Fibroblast of peridontal ligament (primary cell): Measurements from ENCODE around the gene OLIG1.

Experiments used
- DNase-seq: peaks from one replicate; pipeline ENCODE4 v3.0.0-alpha.2; 2010; ENCODE audit errors: extremely low read depth

OLIG1 gene

GRCh38 chr21:33063375-33063883, 6.5 kb upstream of the OLIG1 start:
- DNase-seq = no peak

- no peak for DNase-seq
Observed at GRCh38 chr21:33063907-33064622, 5.9 kb upstream of the OLIG1 start.

GRCh38 chr21:33064623-33065390, 5.1 kb upstream of the OLIG1 start:
- DNase-seq = no peak

- DNase-seq = no peak
Observed at GRCh38 chr21:33067043-33067442, 2.9 kb upstream of the OLIG1 start.

- DNase-seq = no peak
Observed at GRCh38 chr21:33067457-33067856, 2.5 kb upstream of the OLIG1 start.

GRCh38 chr21:33069243-33069642, 698 bp upstream of the OLIG1 start:
- no peak for DNase-seq

GRCh38 chr21:33069645-33069993, 322 bp upstream of the OLIG1 start:
- no peak for DNase-seq

GRCh38 chr21:33070744-33070997, 730 bp downstream of the OLIG1 start:
- no peak for DNase-seq

GRCh38 chr21:33070998-33071769, 1.2 kb downstream of the OLIG1 start:
- no peak for DNase-seq

GRCh38 chr21:33071770-33072306, 1.9 kb downstream of the OLIG1 start:
- peak; percentile 25 for DNase-seq

GRCh38 chr21:33073636-33074035, 3.7 kb downstream of the OLIG1 start:
- DNase-seq = no peak

GRCh38 chr21:33075128-33075527, 5.2 kb downstream of the OLIG1 start:
- DNase-seq = no peak

- DNase-seq = no peak
Observed at GRCh38 chr21:33075596-33076195, 5.8 kb downstream of the OLIG1 start.

- DNase-seq = no peak
Observed at GRCh38 chr21:33076600-33077329, 6.8 kb downstream of the OLIG1 start.

- peak; percentile 24 for DNase-seq
Observed at GRCh38 chr21:33078907-33079582, 9.1 kb downstream of the OLIG1 start.

- DNase-seq = no peak
Observed at GRCh38 chr21:33080376-33080775, 10.4 kb downstream of the OLIG1 start.

GRCh38 chr21:33080776-33081175, 10.8 kb downstream of the OLIG1 start:
- DNase-seq = no peak

- DNase-seq = no peak
Observed at GRCh38 chr21:33088384-33088783, 18.4 kb downstream of the OLIG1 start.

- DNase-seq = no peak
Observed at GRCh38 chr21:33089395-33090119, 19.6 kb downstream of the OLIG1 start.

- DNase-seq = no peak
Observed at GRCh38 chr21:33096426-33096825, 26.5 kb downstream of the OLIG1 start.
